ENCODE measurements around the gene SPPL3.

The SPPL3 gene

GRCh38 chr12:120720987-120721801 lies 183.0 kb downstream of the SPPL3 start:
- TF ChIP-seq REST (IDR thresholded peaks at IDR 0.05; ENCODE audit: insufficient read depth in 1 of 2, low read depth in 2 of 2, low read length in 2 of 2) (no peak), TAF1 (IDR thresholded peaks at IDR 0.05; ENCODE audit: borderline replicate concordance, insufficient read depth, low read length) (no peak), FOXP2 (optimal IDR thresholded peaks at IDR 0.05; ENCODE audit: borderline replicate concordance, extremely low read depth, extremely low read length, insufficient read depth) (no peak), SIN3A (IDR thresholded peaks at IDR 0.05; ENCODE audit: borderline replicate concordance, insufficient read depth, low read length) (no peak), POLR2AphosphoS5 (IDR thresholded peaks at IDR 0.05; ENCODE audit: low read depth, low read length) (no peak)

GRCh38 chr12:120720234-120720986 lies 183.7 kb downstream of the SPPL3 start:
- TF ChIP-seq TAF1 (IDR thresholded peaks at IDR 0.05; ENCODE audit: borderline replicate concordance, insufficient read depth, low read length) = no peak
- no peak for TF ChIP-seq REST (IDR thresholded peaks at IDR 0.05; ENCODE audit: insufficient read depth in 1 of 2, low read depth in 2 of 2, low read length in 2 of 2)
- no peak for TF ChIP-seq SIN3A (IDR thresholded peaks at IDR 0.05; ENCODE audit: borderline replicate concordance, insufficient read depth, low read length)
- no peak for TF ChIP-seq FOXP2 (optimal IDR thresholded peaks at IDR 0.05; ENCODE audit: borderline replicate concordance, extremely low read depth, extremely low read length, insufficient read depth)
- TF ChIP-seq POLR2AphosphoS5 (IDR thresholded peaks at IDR 0.05; ENCODE audit: low read depth, low read length) = no peak

- TF ChIP-seq REST (IDR thresholded peaks at IDR 0.05; ENCODE audit: insufficient read depth in 1 of 2, low read depth in 2 of 2, low read length in 2 of 2) = no peak
- no peak for TF ChIP-seq FOXP2 (optimal IDR thresholded peaks at IDR 0.05; ENCODE audit: borderline replicate concordance, extremely low read depth, extremely low read length, insufficient read depth)
- no peak for TF ChIP-seq TAF1 (IDR thresholded peaks at IDR 0.05; ENCODE audit: borderline replicate concordance, insufficient read depth, low read length)
- no peak for TF ChIP-seq SIN3A (IDR thresholded peaks at IDR 0.05; ENCODE audit: borderline replicate concordance, insufficient read depth, low read length)
- no peak for TF ChIP-seq POLR2AphosphoS5 (IDR thresholded peaks at IDR 0.05; ENCODE audit: low read depth, low read length)
These were observed 184.5 kb downstream of the SPPL3 start for GRCh38 chr12:120719496-120720233.

GRCh38 chr12:120719072-120719471 lies 185.1 kb downstream of the SPPL3 start:
- TF ChIP-seq POLR2AphosphoS5 (IDR thresholded peaks at IDR 0.05; ENCODE audit: low read depth, low read length) (no peak), REST (IDR thresholded peaks at IDR 0.05; ENCODE audit: insufficient read depth in 1 of 2, low read depth in 2 of 2, low read length in 2 of 2) (no peak), SIN3A (IDR thresholded peaks at IDR 0.05; ENCODE audit: borderline replicate concordance, insufficient read depth, low read length) (no peak), FOXP2 (optimal IDR thresholded peaks at IDR 0.05; ENCODE audit: borderline replicate concordance, extremely low read depth, extremely low read length, insufficient read depth) (no peak), TAF1 (IDR thresholded peaks at IDR 0.05; ENCODE audit: borderline replicate concordance, insufficient read depth, low read length) (no peak)

All from PFSK-1 (cell line).